HCT116 (cell line): ENCODE data around the gene EPHX1.

ENCODE experiments used
- CTCF ChIP-seq, 3 experiments: fragments of 200-600 bp in 1 of 3; sonication (generic) in 1 of 3; IDR thresholded peaks in 2 of 3; conservative IDR thresholded peaks in 1 of 3; 2 replicates each; pipeline ENCODE4 v1.5.1; 2012 to 2017; ENCODE audit warnings: low read depth in 2 of 3, low read length in 2 of 3, antibody characterized with exemption in 1 of 3, borderline replicate concordance in 1 of 3, control low read depth in 1 of 3, mild to moderate bottlenecking in 1 of 3, mixed read lengths in 1 of 3, mixed run types in 1 of 3, moderate library complexity in 1 of 3; ENCODE audit not compliant: insufficient read depth in 1 of 3
- EZH2phosphoT487 ChIP-seq: fragments of 200-600 bp; IDR thresholded peaks from 2 replicates; pipeline ENCODE4 v1.6.1; 2018; ENCODE audit warnings: antibody characterized with exemption, borderline replicate concordance
- POLR2A ChIP-seq: IDR thresholded peaks from 2 replicates; pipeline ENCODE4 v1.7.0; 2011; ENCODE audit warnings: borderline replicate concordance; ENCODE audit not compliant: insufficient read depth, insufficient read length; ENCODE audit errors: extremely low read depth
- SP1 ChIP-seq: IDR thresholded peaks from 2 replicates; pipeline ENCODE4 v1.6.1; 2012; ENCODE audit warnings: low read depth
- ZFX ChIP-seq: fragments of 450-650 bp; IDR thresholded peaks from 2 replicates; pipeline ENCODE4 v1.6.1; 2017

GRCh38 chr1:225825607-225826007 lies 15.7 kb downstream of the EPHX1 start:
- TF ChIP-seq SP1 (no peak), POLR2A (no peak), CTCF (IDR thresholded peaks at IDR 0.05 in 2 of 3, conservative IDR thresholded peaks at IDR 0.05 in 1 of 3; ENCODE audit: borderline replicate concordance in 1 of 3, insufficient read depth in 1 of 3, low read depth in 2 of 3, low read length in 2 of 3) (no peak), EZH2phosphoT487 (no peak), ZFX (no peak)
